ENCODE measurements around the gene JMJD6. TPM values are rescaled to one million over a fixed set of nuclear protein-coding genes. Genes with fewer than 3 reads are reported as not detected.
A peak's percentile ranks its signal among the peaks of the same experiment; 100 is the strongest.
"Not testable (repeated sequence)": the region's sequence is repeated elsewhere in the genome, so short reads cannot be mapped to it uniquely, and the experiment has no call there.

The JMJD6 gene
- polyA plus RNA-seq (ENCODE audit: insufficient read length in 3 of 3) = 10 to 100 TPM; 23.4 to 26.7 (median 24.7) TPM
- long read RNA-seq, donor 1, transcript JMJD6-202 (6 exons, 1,603 nt) = major isoform, 5 of 9 reads
- long read RNA-seq, donor 1, partial matches to known transcripts = 0 of 9 reads
- long read RNA-seq, donor 1, other reads (novel, unspliced or antisense) = 0 of 9 reads
- long read RNA-seq, donor 2, transcript JMJD6-202 (6 exons, 1,603 nt) = major isoform, 15 of 26 reads
- long read RNA-seq, donor 2, partial matches to known transcripts = 8 of 26 reads
- long read RNA-seq, donor 2, other reads (novel, unspliced or antisense) = 0 of 26 reads
- long read RNA-seq, donor 3, transcript JMJD6-202 (6 exons, 1,603 nt) = major isoform, 8 of 59 reads
- long read RNA-seq, donor 3, partial matches to known transcripts = 19 of 59 reads
- long read RNA-seq, donor 3, other reads (novel, unspliced or antisense) = 29 of 59 reads
- long read RNA-seq, donor 4, transcript JMJD6-202 (6 exons, 1,603 nt) = major isoform, 14 of 83 reads
- long read RNA-seq, donor 4, partial matches to known transcripts = 27 of 83 reads
- long read RNA-seq, donor 4, other reads (novel, unspliced or antisense) = 37 of 83 reads
- long read RNA-seq, donor 5, partial matches to known transcripts = 0 of 2 reads
- long read RNA-seq, donor 5, other reads (novel, unspliced or antisense) = 0 of 2 reads
- long read RNA-seq, donor 6, transcript JMJD6-202 (6 exons, 1,603 nt) = major isoform, 8 of 9 reads
- long read RNA-seq, donor 6, partial matches to known transcripts = 0 of 9 reads
- long read RNA-seq, donor 6, other reads (novel, unspliced or antisense) = 0 of 9 reads
- long read RNA-seq, donor 7, partial matches to known transcripts = 6 of 8 reads
- long read RNA-seq, donor 7, other reads (novel, unspliced or antisense) = 0 of 8 reads
- long read RNA-seq, donor 8, partial matches to known transcripts = 0 of 3 reads
- long read RNA-seq, donor 8, other reads (novel, unspliced or antisense) = 0 of 3 reads
- long read RNA-seq, donor 9, partial matches to known transcripts = 5 of 10 reads
- long read RNA-seq, donor 9, other reads (novel, unspliced or antisense) = 0 of 10 reads
- long read RNA-seq, donor 10, transcript JMJD6-202 (6 exons, 1,603 nt) = major isoform, 5 of 71 reads
- long read RNA-seq, donor 10, partial matches to known transcripts = 25 of 71 reads
- long read RNA-seq, donor 10, other reads (novel, unspliced or antisense) = 38 of 71 reads
- long read RNA-seq, donor 11, partial matches to known transcripts = 21 of 50 reads
- long read RNA-seq, donor 11, other reads (novel, unspliced or antisense) = 23 of 50 reads
- long read RNA-seq, donor 12, transcript JMJD6-202 (6 exons, 1,603 nt) = major isoform, 10 of 107 reads
- long read RNA-seq, donor 12, partial matches to known transcripts = 52 of 107 reads
- long read RNA-seq, donor 12, other reads (novel, unspliced or antisense) = 39 of 107 reads
- long read RNA-seq, donor 13, partial matches to known transcripts = 27 of 46 reads
- long read RNA-seq, donor 13, other reads (novel, unspliced or antisense) = 17 of 46 reads
- long read RNA-seq, donor 14 = 0 reads
- long read RNA-seq, donor 15 = 0 reads
- long read RNA-seq, donor 16, transcript JMJD6-202 (6 exons, 1,603 nt) = major isoform, 8 of 11 reads
- long read RNA-seq, donor 16, partial matches to known transcripts = 0 of 11 reads
- long read RNA-seq, donor 16, other reads (novel, unspliced or antisense) = 0 of 11 reads

DNA sequence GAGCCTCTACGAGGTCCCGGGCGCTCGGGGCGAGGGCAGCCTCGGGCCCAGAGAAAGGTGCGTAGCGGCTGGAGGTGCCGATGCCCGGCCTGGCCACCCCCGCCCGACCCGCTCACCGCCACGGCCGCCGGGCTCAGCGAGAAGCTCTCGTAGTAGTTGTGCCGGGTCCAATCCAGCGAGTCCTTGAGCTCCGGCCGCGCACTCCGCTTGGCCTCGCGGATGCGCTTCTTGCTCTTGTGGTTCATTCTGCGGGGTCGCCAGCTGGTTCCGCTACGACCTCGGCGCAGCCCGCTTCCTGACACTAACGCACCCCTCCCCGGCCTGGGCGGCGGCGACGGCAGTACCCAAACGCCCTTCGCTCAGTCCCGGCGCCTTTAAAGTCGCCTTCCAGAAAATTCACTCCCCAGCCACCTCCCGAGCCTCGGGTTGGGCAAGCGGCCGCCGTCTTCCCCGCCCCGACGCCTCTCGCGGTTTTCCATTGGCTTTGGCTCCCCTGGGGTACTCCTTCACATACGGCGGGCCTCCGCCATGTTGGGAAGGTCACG is at the start of gene JMJD6:
Gene JMJD6, minus strand, starts transcription at position 376 of the 545 bp plus-strand sequence. Its CDS starts 131 bp downstream, at position 245.
- peak; percentile 95 for DNase-seq

DNA sequence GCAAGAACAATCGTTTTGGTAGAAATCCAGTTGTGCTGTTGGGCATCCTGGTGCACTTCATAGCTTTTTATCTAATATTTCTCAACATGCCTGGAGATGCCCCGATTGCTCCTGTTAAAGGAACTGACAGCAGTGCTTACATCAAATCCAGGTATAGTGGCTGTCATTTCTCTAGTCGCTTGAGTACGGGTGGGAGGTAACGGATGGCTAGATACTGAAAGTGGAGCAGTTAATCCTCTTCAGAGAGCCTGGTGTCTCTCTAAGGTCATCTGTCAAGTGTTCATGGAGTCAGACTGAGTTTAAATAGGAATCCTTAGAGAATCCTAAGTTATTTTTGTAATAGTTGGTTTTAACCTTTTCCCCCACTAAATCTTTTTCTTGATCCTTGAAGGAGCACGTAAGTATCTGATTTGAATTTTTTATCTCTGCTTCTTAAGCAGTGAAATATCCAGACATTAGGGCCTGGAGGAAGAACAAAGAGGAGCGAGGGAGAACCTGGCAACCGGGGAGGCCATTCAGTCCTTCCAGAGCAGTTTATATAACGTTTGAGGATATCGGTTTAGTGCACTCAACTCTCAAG is 48.7 kb upstream of the JMJD6 start:
- peak; percentile 45 for DNase-seq

DNA sequence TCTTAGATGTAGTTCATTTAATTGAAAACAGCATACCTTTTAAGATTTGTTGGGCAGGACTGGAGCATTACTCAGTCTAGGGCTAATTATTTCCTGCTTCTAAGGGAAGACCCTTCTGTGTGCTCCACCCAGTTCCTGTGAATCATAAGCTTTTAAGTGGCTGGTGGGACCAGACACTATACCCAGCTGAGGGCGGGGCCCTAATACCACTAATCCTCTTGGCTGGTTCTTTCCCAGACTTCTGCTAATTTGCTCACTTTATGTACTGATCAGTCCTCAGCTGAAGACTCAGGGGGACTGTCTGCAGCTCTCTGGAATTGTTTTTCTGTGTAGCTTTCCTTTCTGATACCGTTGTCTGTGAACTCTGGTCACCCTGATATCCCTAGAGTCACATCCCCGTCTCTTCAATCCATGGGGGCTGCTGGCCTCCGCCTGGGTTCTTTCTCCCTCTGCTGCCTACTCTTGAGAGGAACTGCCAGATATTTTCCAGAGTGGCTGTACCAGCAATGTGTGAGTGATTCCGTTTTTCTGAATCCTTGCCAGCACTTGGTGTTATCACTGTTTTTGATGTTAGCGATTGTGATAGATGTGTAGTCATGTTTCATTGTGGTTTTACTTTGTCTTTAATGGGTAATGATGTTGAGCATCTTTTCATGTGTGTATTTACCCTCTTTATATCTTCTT is 46.6 kb upstream of the JMJD6 start:
- no peak for DNase-seq

DNA sequence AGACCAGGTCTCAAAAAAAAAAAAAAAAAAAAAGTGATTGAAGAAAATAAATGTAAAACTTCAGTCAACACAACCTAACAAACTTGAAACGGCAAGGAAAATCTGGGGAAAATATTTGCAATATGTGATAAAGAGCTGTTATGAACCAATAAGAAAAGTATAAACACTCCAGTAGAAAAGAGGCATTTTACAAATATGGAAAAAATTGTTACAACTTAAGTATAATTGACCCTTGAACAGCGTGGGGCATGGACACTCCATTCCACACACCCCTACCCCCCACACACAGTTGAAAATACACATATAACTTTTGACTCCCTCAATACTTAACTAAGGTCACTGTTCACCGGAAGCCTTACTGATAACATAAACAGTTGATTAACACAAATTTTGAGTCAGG is 32.2 kb upstream of the JMJD6 start:
- DNase-seq = no peak

DNA sequence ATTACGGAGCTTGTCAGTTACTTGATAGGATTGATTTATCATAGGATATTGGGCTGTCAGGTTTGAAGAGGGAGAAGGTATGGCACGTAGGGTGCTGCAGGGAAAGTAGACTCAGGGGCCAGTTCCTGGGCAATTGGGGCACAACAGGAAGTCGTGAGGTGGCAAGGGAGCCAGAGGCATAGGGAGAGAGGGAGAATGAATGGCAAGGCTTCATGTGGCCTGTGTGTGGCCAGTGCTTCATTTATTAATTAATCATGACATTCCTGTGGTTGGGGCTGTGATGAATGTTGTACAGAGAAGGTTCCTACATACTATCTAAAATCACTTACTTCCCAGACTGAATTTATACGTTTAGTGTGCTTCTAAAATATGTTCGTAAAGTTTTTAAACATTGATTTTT is 30.9 kb upstream of the JMJD6 start:
- DNase-seq = no peak

DNA sequence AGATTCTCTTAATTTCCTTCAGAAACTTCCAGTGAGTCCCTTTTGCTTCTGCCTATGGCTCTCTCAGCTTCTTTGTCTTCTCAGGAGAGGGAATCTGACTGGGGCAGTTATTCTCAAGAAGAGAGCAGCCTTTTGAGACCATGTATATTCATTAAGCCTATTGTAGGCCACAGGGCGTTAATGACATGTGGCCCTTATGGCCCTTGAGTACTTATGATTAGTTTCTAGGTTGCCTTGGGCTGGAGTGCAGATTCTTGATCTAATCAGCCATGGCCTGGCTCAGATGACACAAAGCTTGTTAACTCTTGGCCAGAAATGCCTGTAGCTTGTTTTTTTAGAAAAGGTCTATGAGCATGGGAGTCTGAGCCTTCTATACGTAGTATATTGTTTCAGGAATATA is 28.9 kb upstream of the JMJD6 start:
- no peak for DNase-seq

DNA sequence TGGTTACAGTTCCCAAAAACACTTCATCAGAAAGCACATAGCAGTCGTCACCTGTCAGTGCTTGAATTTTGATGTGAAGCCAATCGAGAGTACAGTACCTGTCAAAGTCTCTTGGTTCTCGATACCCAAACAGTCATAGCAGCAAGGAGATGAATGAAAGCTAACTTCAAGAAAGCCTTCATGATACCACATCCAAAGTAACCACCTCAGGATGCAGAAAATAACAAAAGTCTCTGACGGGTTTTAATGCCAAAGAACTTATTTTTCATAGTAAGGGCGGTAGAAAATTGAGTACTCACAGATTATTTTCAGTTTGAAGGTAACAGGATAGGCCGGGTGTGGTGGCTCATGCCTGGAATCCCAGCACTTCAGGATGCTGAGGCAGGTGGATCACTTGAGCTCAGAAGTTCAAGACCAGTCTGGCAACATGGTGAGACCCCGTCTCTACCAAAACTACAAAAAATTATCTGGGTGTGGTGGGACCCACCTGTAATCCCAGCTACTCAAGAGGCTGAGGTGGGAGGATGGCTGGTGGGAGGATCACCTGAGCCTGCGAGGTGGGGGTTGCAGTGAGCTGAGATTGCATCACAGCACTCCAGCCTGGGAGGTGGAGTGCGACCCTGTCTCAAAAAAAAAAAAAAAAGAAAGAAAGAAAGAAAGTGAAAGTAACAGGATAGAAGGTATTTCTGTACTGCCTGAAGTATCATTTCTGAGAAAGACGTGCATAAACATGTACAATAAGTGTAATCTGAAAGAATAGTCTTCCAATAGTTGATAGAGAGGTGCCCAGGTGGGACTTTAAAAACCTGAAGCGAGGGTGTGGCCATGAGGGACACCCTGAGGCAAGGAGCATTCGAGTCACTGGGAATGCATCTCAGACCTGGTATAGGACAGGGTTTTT is 26.9 kb upstream of the JMJD6 start:
- DNase-seq = no peak

DNA sequence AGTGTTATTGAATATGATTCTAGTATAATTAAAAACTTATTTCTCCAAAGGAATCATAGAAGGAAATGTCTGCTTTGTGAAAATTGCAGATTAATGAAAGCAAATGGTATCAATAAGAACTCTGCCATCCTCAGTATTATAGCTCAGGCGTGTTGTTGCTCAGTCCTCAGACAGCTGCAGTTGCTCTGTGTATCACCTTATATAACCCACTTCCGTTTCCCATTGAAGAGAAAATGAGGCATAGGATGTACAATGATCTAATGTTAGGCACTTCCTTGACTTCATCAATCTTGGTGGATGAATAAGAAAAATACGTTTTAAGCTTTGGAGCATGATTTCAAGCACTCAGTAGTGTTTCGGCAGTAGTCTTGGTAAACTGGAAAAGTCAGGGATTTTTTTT is 25.6 kb upstream of the JMJD6 start:
- DNase-seq = no peak

DNA sequence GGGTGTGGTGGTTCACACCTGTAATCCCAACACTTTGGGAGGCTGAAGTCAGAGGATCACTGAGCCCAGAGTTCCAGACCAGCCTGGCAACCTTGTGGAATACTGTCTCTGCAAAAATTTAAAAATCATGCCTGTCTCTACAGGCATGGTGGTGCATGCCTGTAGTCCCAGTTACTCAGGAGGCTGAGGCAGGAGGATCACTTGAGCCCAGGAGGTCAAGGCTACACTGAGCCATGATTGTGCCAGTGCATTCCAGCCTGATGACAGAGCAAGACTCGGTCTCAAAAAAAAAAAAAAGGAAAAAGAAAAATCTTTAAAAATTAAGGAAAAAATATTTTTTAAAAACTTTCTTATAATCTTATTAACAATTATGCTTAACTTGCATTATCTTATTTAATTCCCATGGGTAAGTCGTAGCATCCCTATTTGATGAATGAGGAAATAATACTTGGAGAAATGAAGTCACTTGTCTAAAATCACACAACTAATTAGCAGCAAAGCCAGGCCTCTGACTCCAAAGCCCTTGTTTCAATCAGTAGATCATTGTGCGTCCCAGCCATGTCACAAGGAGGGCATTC is 25.1 kb upstream of the JMJD6 start:
- DNase-seq = no peak

DNA sequence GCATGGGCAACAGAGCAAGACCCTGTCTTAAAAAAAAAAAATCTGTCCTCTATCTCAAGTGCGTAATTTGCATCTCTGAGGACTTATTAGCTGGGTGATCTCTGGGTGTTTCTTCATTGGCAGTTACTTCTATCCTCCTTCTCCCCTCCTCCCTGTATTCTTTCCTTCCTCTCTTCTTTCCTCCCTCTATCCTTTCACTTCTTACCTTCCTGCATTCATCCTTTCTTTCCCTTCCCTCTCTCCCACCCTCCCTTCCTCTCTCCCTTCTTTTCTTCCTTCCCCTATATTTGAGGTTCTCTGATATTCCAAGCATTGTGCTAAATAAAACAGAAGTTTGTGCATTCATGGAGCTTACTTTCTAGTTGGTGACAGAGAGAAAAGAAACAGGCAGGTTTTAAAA is 22.3 kb upstream of the JMJD6 start:
- DNase-seq = no peak

DNA sequence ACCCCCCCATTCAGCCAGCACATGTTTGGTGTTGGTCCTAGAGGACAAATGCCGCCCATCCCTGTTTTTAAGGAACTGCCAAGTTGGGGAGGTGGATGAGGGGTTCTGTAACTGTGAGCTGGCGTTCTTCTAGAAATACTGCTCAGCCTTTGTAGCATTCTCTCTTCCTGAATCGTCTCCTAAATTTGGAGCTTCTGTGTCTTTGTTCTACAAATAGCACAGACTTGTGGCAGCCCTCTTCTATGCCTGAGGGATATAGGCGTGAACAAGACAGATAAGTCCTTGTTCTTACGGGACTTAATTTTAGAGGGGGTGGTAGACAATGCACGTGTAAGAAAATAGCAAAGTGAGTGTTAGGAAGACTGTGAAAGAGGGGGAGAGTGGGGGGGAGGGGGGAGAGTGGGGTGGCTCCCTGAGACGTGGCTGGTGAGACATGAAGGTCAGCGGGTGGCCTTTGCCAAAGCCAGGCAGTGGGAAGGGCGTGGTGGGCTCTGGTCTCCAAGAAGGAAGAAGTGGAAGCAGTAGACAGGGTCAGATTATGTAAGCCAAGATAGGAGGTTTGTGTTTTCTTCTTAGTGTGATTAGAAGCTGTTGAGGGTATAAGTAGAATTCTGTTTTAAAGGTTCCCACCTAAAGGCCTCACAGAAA is 21.4 kb upstream of the JMJD6 start:
- no peak for DNase-seq

DNA sequence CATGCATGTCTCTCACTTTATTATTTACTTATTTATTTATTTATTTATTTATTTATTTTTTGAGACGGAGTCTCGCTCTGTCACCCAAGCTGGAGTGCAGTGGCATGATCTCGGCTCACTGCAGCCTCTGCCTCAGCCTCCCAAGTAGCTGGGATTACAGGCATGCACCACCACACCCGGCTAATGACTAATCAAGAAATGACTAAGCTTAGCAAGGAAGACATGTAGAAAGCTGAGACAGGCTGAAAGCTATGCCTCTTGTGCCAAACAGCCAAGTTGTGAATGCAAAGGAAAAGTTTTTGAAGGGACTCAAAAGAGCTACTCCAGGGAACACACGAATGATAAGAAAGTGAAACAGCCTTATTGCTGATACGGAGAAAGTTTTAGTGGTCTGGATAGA is 19.4 kb upstream of the JMJD6 start:
- not testable (repeated sequence) for DNase-seq

DNA sequence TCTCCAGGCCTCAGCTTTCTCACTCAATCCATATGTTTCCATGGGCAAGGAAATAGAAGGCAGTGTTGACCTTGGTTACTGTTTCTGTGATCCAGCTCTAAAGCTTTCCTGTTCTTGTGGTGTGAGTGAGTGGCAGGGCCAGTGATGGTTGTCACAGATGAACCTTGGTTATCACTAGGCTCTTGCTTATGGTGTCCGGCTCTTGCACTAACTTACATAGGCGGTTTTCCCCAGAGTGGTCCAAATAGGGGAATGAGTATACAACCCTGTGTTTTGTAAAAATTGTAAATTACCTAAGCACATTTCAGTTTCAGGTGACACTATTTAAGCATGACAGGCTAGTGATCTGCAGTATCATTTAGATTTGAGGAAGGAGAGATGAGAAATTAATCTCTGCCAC is 18.3 kb upstream of the JMJD6 start:
- DNase-seq = no peak

DNA sequence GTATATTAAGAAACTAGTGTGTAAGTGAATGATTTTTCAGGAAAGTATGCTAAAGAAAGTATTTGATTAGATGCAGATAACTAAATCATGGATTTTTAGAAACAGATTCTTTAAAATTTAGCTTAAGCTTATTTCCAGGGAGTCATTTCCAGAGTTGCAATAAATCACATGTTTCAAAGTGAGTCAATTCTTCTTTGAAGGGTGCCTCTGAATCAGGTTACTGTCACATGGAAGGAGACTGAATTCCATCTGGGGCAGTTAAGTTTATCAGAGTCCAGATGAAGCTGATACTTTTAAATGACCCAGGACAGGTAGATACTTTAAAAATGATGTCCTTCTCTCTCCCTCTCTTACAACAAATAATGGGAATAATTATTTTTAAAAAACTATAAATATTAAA is 16.6 kb upstream of the JMJD6 start:
- DNase-seq = no peak

DNA sequence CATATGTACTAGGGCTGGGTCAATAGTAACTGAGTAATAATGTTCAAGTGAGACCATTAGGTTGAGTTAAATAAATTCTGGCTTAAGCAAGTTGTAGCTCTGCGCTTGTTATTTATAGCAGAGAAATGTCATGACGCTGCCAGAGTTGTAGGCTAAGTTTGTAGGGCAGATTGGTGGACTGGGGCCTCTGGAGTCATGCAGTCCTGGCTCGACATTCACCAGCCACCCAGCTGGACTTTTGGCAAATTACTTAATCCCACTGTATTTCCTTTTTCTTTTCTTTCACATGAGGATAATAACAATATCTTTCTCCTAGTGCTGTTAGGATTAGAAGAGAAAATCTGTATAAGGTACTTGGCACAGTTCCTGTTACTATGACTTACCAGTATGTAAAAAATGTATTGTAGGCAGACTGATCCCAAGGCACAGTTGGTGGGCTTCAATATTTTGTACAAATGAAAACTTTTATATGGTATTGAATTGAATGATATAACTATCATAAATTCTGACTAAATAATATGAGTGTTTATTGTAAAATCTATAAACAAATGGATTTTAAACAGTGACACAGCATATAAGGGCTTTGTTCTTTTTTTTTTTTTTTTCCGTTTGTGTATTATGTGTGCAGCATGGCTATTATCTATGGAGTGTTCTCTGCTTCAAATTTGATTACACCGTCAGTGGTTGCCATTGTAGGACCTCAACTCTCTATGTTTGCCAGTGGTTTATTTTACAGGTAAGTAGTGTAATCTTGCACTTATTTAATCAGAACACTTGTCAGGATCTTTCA is 14.1 kb upstream of the JMJD6 start:
- no peak for DNase-seq

DNA sequence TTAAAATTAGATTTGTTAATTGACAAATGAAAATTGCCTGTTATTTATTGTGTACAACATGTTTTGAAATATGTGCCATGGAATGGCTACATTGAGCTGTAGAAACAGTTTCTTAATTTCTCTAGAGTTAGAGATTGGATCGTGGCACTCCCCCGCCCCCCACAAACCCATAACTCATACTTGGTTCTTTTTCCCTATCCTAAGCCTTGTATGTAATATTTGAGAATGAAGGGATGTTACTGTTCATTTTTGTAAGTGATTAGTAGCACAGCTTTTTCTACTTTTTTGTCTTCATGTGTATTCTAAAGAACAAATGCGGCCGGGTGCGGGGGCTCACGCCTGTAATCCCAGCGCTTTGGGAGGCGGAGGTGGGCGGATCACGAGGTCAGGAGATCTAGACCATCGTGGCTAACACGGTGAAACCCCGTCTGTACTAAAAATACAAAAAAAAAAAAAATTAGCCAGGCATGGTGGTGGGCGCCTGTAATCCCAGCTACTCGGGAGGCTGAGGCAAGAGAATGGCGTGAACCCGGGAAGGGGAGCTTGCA is 13.2 kb upstream of the JMJD6 start:
- not testable (repeated sequence) for DNase-seq

DNA sequence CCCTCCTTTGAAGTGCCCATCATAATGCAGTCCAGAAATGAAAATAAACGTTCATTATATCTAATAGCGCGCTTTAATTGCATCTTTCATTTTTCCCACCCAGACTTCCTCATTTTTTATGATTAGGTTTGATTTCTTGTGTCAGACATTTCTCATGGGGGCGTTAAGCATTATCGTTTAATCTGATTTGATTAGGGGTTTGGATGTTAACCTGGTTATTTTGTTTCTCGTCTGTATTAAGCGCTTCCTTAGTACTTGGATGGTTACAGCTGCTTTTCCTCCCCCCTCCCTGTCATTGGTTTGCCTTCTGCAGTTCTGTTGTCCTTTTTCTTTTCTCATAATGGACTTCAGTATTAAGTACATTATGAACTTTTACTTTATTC is 12.1 kb upstream of the JMJD6 start:
- no peak for DNase-seq
